ENCODE results near the gene DNM1L.
"Not testable (repeated sequence)": the region's sequence is repeated elsewhere in the genome, so short reads cannot be mapped to it uniquely, and the experiment has no call there.

The DNM1L gene

DNA sequence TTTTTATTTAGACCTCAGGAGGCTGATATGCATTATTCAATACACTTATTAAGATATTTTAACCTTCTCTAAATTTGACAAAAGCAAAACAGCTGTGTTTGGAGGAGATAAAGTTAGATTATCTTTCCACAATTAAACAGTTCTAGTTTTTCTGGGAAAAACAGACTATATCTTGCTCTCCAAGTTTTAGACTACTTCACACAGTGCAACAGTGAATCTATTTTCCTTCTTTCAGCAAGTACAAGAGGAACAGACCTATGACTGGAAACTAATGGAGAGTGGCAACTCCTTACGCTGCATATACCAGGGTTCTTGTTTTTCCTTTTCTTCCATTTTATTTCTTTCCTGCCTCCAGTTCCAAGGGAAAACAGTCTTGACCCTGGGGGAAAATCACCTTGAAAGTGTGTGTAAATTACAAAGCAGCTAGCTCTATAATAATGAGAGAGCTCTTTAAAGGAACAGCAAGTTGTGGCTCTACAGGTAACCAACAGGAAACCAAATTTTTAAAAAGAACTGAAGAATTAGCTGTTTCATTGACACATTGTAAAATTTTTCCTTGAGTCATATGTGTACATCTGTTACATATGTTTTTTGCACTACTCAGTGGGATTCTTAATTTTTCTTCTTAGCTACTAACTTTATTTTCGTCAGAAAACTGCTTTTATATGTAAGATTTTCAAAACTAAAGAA, 27.4 kb downstream of the DNM1L start:
- TF ChIP-seq, protein P1, sequence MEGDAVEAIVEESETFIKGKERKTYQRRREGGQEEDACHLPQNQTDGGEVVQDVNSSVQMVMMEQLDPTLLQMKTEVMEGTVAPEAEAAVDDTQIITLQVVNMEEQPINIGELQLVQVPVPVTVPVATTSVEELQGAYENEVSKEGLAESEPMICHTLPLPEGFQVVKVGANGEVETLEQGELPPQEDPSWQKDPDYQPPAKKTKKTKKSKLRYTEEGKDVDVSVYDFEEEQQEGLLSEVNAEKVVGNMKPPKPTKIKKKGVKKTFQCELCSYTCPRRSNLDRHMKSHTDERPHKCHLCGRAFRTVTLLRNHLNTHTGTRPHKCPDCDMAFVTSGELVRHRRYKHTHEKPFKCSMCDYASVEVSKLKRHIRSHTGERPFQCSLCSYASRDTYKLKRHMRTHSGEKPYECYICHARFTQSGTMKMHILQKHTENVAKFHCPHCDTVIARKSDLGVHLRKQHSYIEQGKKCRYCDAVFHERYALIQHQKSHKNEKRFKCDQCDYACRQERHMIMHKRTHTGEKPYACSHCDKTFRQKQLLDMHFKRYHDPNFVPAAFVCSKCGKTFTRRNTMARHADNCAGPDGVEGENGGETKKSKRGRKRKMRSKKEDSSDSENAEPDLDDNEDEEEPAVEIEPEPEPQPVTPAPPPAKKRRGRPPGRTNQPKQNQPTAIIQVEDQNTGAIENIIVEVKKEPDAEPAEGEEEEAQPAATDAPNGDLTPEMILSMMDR (conservative IDR thresholded peaks at IDR 0.05; ENCODE audit: low read depth, low read length) = no peak
- no peak overlapping the region for H3K4me3 ChIP-seq (ENCODE audit: low read depth, low read length)
- no peak for DNase-seq (ENCODE audit: low read depth)

DNA sequence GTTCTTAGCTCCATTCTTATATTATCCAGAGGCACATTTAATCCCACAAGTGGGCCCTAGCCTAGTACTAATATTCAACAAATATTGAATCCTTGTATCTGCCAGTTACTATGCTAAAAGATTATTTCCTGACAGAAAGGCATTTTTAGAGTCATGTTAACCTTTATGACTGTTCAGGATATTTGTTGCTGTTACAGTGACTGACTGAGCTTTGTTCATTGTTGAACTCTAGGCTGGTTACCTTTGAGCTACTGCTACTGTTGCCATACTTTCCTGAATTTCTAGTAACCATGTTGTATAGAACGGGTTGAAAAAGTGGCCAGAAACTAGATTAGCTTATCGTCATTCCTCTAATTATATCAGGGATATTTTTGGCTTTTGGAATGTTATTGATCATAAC, 29.8 kb downstream of the DNM1L start:
- TF ChIP-seq, protein P1 (conservative IDR thresholded peaks at IDR 0.05; ENCODE audit: low read depth, low read length) = no peak
- no peak overlapping the region for H3K4me3 ChIP-seq (ENCODE audit: low read depth, low read length)
- no peak for DNase-seq (ENCODE audit: low read depth)

DNA sequence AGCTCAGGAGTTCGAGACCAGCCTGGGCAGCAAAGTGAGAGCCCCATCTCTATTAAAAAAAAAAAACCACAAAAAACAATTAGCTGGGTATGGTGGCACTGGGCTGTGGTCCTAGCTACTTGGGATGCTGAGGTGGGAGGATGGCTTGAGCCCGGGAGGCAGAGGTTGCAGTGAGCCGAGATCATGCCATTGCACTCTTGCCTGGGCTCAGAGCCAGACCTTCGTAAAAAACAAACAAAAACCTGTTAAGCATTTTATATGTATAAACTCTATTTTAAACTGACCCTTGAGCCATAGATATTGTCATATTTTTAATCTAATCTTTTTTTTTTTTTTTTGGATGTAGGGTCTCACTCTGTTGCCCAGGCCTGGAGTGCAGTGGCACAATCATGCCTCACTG, 35.7 kb downstream of the DNM1L start:
- no peak for DNase-seq (ENCODE audit: low read depth)
- TF ChIP-seq, protein P1 (conservative IDR thresholded peaks at IDR 0.05; ENCODE audit: low read depth, low read length) = no peak
- H3K4me3 ChIP-seq (ENCODE audit: low read depth, low read length) = no peak overlapping the region

DNA sequence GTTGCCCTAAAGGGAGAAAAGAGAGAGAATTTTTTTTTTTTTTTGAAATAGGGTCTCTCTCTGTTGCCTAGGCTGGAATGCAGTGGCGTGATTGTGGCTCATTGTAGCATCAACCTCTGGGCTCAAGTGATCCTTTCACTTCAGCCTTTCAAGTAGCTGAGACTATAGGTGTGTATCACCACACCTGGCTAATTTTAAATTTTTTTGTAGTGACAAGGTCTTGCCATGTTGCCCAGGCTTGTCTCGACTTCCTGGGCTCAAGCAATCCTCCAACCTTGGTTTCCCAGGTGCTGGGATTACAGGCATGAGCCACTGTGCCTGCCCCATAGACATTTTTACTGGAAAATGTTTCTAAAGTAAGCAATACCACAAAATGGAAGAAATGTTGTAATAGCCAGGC, 39.8 kb downstream of the DNM1L start:
- H3K4me3 ChIP-seq (ENCODE audit: low read depth, low read length) = no peak overlapping the region
- DNase-seq (ENCODE audit: low read depth) = no peak
- TF ChIP-seq, protein P1 (conservative IDR thresholded peaks at IDR 0.05; ENCODE audit: low read depth, low read length) = no peak

DNA sequence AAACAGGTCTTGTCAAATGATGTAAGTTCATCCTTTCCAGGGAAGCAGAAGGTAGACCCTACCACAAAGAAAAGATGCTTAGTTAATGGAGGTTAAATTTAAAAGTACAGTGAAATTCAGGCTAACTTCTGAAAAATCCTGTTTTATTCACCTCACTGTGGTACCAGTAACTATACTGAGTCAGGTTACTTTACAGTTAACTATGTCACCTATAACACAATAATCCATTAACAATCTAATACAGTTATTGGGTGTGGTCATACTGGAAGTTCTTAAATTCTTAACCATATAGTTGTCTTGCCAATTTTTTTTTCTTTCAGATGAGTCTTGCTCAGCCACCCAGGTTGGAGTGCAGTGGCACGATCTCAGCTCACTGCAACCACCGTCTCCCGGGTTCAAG, 46.2 kb downstream of the DNM1L start:
- not testable (repeated sequence) for DNase-seq (ENCODE audit: low read depth); H3K4me3 ChIP-seq (ENCODE audit: low read depth, low read length)

DNA sequence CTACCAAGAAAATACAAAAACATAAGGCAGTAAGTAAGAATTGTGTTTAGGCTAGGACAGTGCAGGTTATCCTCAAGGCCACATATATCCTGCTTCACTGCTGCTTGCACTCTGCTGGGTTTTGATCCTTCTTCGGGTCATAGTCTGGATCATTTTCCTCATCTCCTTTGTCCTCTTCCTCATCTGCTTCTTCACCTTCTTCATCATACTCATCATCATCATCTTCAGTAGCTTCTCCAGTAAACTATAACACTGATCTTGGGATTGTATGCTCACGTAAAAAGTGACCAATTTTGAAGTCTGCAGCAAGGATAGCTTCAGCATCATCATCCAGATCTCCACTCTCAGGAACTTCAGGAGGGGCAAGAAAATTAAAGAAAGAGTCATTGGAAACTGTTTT, 47.2 kb downstream of the DNM1L start:
- no peak for DNase-seq (ENCODE audit: low read depth)
- H3K4me3 ChIP-seq (ENCODE audit: low read depth, low read length) = no peak overlapping the region
- TF ChIP-seq, protein P1 (conservative IDR thresholded peaks at IDR 0.05; ENCODE audit: low read depth, low read length) = no peak

DNA sequence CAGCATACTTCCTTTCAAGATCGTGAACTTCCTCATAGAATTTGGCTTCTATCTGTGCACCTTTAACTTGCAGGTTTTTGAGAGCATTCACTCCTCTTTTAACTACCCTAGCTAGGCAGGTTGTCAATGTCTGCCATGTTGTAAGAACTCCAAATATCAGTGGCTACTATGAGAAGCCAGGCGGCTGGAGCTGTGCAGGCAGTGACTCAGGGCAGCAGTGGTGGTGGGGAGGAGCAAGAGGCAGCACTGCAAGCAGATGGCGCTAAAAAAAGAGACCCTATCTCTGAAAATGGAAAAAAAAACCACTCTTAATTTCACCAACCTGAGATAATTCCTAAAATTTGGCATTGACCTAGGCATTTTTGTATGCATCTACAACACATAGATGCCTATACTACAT, 48.1 kb downstream of the DNM1L start:
- DNase-seq (ENCODE audit: low read depth) = peak; percentile 23
- H3K4me3 ChIP-seq (ENCODE audit: low read depth, low read length) = no peak overlapping the region
- TF ChIP-seq, protein P1 (conservative IDR thresholded peaks at IDR 0.05; ENCODE audit: low read depth, low read length) = no peak

Measured in choroid plexus epithelial cell (primary cell).